GM12801 (cell line): ENCODE data around the gene PPP1R36.

ENCODE experiments used
- CTCF ChIP-seq: IDR thresholded peaks from one replicate; pipeline ENCODE4 v1.5.1; 2011; ENCODE audit warnings: control low read depth; ENCODE audit not compliant: insufficient read length; ENCODE audit errors: extremely low read depth

Gene PPP1R36

DNA sequence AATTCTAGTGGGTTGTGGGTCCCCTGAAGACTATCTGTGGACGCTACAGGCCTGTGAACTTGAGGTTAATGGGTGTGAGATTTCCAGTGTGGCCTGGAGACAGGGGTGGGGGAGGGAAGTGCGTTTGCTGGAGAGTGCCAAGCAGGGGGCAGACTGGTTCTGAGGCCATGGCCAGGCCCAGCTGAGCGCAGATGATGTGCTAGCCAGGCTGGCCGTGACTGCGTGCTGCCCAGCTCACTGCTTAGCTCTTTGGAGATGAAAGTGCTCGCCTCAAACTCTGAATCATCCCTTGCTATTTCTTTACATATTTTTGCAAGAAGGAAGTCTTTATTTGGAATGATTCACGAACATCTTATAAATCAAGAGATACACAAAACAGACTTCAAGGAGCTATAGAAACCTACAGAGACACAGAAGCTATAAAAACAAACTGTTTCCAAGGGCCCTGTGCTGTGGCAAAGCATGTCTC lies 79.2 kb downstream of the PPP1R36 start:
- no peak for TF ChIP-seq CTCF

DNA sequence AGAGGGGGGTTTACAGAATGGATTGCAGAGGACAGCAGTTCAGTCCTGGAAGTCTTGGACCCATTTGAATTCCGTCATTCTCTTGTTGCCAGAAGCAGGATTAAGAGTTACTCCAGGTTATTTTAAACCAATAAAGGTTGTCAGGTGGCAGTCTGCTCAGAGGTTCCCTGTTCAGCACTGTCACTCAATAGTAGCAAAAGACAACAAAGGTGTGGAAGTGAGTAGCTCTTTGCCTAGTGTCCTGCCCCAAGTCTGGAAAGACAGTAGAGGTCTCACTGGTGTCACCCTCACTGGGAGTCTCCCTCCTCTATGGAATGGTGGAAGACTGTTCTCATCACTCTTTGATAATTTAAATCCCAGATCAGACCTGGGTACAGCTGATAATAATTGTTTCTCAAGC lies 81.0 kb downstream of the PPP1R36 start:
- TF ChIP-seq CTCF: no peak

DNA sequence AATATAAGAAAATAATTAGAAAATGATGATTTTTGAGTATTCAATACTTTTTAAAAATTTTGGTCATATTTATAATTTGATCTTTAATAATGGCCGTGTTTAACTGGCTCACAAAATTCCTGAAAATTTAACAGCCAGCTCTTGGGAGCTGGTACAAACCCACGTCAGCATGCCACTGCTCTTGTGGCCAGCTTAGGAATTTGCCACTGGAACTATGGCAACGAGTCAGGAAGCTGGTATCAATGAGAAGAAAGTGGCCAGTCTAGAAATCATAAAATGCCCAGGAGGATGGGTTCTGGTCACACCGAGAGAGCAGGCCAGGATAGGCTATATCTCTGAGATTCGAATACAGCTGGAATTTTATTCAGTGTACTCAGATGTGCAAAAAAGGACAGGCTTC lies 82.3 kb downstream of the PPP1R36 start:
- no peak for TF ChIP-seq CTCF

GRCh38 chr14:64634558-64634957 lies 84.8 kb downstream of the PPP1R36 start:
- TF ChIP-seq CTCF: no peak

- TF ChIP-seq CTCF: no peak
Measured at GRCh38 chr14:64636208-64636979, 86.6 kb downstream of the PPP1R36 start.

- no peak for TF ChIP-seq CTCF
Measured at GRCh38 chr14:64636980-64637429, 87.2 kb downstream of the PPP1R36 start.

DNA sequence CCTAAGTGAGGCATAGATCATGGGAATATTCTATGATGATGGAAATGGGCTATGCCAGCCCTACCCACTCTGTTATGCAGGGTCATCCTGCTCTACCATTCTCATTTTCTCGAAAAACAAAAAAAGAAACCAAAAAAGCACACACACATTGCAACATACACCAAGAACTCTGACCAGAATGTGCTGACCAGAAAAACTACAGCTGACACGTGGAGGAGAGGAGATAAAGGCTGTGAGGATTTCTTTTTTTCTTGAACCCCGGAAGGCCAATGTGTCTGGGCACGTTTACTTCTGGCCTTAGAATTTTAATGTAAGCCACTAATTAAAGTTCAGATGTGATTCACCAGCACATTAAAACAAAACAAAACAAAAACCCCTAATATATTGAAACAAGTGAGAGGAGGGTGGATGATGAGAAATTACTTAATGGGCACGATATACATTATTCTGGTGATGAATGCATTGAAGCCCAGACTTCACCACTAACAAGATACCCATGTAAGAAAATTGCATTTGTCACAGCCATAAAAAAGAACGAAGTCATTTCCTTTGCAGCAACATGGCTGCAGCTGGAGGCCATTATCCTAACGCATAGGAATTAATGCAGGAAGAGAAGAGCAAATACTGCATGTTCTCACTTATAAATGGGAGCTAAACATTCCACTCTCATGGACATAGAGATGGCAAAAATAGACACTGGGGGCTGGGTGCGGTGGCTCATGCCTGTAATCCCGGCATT lies 88.1 kb downstream of the PPP1R36 start:
- no peak for TF ChIP-seq CTCF
